Loucy (cell line): ENCODE data around the gene THEM4.

Experiments
- H2AFZ ChIP-seq: fragments of 200-600 bp; sonication (generic); 2 replicates; pipeline ENCODE4 v1.6.0; 2016; ENCODE audit warnings: antibody characterized with exemption, mild to moderate bottlenecking, low read length, moderate library complexity
- H3F3A ChIP-seq: fragments of 200-600 bp; 2 replicates; pipeline ENCODE4 v1.6.0; 2016; ENCODE audit warnings: antibody characterized with exemption, low read depth, mild to moderate bottlenecking
- H3K27me3 ChIP-seq: fragments of 200-600 bp; sonication (generic); 2 replicates; pipeline ENCODE4 v1.6.1; 2014; ENCODE audit warnings: low read length, mild to moderate bottlenecking; ENCODE audit not compliant: insufficient read depth, poor library complexity, severe bottlenecking
- H3K36me3 ChIP-seq: fragments of 200-600 bp; sonication (generic); 2 replicates; pipeline ENCODE4 v1.6.1; 2016; ENCODE audit warnings: low read length; ENCODE audit not compliant: insufficient read depth
- H3K4me1 ChIP-seq: fragments of 200-600 bp; sonication (generic); 2 replicates; pipeline ENCODE4 v1.5.1; 2014; ENCODE audit warnings: low read length, mild to moderate bottlenecking; ENCODE audit not compliant: insufficient read depth, poor library complexity, severe bottlenecking
- H3K4me2 ChIP-seq: fragments of 200-600 bp; sonication (generic); 2 replicates; pipeline ENCODE4 v1.6.0; 2014; ENCODE audit warnings: antibody characterized with exemption, low read length, low read depth, mild to moderate bottlenecking; ENCODE audit not compliant: poor library complexity, severe bottlenecking
- H3K4me3 ChIP-seq: fragments of 200-600 bp; sonication (generic); 2 replicates; pipeline ENCODE4 v1.5.1; 2014; ENCODE audit warnings: low read length, mild to moderate bottlenecking, mixed read lengths; ENCODE audit not compliant: poor library complexity, severe bottlenecking
- H3K79me2 ChIP-seq: fragments of 200-600 bp; sonication (generic); 2 replicates; pipeline ENCODE4 v1.6.1; 2014; ENCODE audit warnings: low read length; ENCODE audit not compliant: insufficient read depth
- H3K9ac ChIP-seq: fragments of 200-600 bp; sonication (generic); 2 replicates; pipeline ENCODE4 v1.6.0; 2014; ENCODE audit warnings: mild to moderate bottlenecking, low read depth, low read length, moderate library complexity; ENCODE audit not compliant: poor library complexity, severe bottlenecking
- H3K9me2 ChIP-seq: fragments of 200-600 bp; sonication (generic); replicated peaks from 2 replicates; pipeline ENCODE4 v1.6.1; 2016; ENCODE audit warnings: low read depth, low read length, mixed read lengths
- H3K9me3 ChIP-seq: fragments of 200-600 bp; sonication (generic); 2 replicates; pipeline ENCODE4 v1.6.1; 2014; ENCODE audit warnings: mild to moderate bottlenecking, antibody characterized with exemption, low read length, low read depth; ENCODE audit not compliant: insufficient read depth
- H4K20me1 ChIP-seq: fragments of 200-600 bp; sonication (generic); 2 replicates; pipeline ENCODE4 v1.6.0; 2014; ENCODE audit warnings: antibody characterized with exemption, low read length, mild to moderate bottlenecking; ENCODE audit not compliant: insufficient read depth, poor library complexity, severe bottlenecking
- EZH2phosphoT487 ChIP-seq: fragments of 200-600 bp; IDR thresholded peaks from 2 replicates; pipeline ENCODE4 v1.6.1; 2018; ENCODE audit warnings: antibody characterized with exemption, mild to moderate bottlenecking, moderate library complexity, borderline replicate concordance
- TF ChIP-seq, protein P1 (sequence below): fragments of 200-600 bp; sonication (generic); conservative IDR thresholded peaks from 2 replicates; pipeline ENCODE4 v1.5.1; 2014; ENCODE audit warnings: mild to moderate bottlenecking, antibody characterized with exemption, low read length

Gene THEM4

DNA sequence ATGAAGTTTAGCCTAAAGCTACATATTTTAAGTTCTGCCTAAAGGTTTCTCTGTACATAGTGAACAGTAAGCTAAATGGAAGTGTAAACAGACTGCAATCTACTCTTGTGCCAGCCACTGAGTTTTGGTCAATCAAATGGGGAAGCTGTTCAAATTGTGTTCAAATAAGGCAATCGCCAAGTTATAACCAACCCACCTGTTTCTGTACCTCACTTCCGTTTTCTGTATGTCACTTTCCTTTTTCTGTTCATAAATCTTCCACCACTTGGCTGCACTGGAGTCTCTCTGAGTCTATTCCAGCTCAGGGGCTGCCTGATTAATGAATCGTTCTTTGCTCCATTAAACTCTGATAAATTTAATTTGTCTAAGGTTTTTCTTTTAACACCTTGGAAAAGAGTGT lies 10.8 kb upstream of the THEM4 start:
- TF ChIP-seq EZH2phosphoT487 = no peak
- TF ChIP-seq, protein P1, sequence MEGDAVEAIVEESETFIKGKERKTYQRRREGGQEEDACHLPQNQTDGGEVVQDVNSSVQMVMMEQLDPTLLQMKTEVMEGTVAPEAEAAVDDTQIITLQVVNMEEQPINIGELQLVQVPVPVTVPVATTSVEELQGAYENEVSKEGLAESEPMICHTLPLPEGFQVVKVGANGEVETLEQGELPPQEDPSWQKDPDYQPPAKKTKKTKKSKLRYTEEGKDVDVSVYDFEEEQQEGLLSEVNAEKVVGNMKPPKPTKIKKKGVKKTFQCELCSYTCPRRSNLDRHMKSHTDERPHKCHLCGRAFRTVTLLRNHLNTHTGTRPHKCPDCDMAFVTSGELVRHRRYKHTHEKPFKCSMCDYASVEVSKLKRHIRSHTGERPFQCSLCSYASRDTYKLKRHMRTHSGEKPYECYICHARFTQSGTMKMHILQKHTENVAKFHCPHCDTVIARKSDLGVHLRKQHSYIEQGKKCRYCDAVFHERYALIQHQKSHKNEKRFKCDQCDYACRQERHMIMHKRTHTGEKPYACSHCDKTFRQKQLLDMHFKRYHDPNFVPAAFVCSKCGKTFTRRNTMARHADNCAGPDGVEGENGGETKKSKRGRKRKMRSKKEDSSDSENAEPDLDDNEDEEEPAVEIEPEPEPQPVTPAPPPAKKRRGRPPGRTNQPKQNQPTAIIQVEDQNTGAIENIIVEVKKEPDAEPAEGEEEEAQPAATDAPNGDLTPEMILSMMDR = no peak
- no peaks in the 10 kb centered on the region for H3K36me3 ChIP-seq
- no peaks in the 10 kb centered on the region for H3K9me2 ChIP-seq
- no peak overlapping the region for H2AFZ ChIP-seq
- no peaks in the 10 kb centered on the region for H3K9me3 ChIP-seq
- H3K79me2 ChIP-seq = no peaks in the 10 kb centered on the region
- no peaks in the 10 kb centered on the region for H4K20me1 ChIP-seq
- no peak overlapping the region for H3K4me2 ChIP-seq
- H3K4me1 ChIP-seq = peaks cover under 1% of the 10 kb centered on the region
- H3K4me3 ChIP-seq = no peak overlapping the region
- no peak overlapping the region for H3K9ac ChIP-seq
- H3F3A ChIP-seq = no peaks in the 10 kb centered on the region
- H3K27me3 ChIP-seq = no peaks in the 10 kb centered on the region

DNA sequence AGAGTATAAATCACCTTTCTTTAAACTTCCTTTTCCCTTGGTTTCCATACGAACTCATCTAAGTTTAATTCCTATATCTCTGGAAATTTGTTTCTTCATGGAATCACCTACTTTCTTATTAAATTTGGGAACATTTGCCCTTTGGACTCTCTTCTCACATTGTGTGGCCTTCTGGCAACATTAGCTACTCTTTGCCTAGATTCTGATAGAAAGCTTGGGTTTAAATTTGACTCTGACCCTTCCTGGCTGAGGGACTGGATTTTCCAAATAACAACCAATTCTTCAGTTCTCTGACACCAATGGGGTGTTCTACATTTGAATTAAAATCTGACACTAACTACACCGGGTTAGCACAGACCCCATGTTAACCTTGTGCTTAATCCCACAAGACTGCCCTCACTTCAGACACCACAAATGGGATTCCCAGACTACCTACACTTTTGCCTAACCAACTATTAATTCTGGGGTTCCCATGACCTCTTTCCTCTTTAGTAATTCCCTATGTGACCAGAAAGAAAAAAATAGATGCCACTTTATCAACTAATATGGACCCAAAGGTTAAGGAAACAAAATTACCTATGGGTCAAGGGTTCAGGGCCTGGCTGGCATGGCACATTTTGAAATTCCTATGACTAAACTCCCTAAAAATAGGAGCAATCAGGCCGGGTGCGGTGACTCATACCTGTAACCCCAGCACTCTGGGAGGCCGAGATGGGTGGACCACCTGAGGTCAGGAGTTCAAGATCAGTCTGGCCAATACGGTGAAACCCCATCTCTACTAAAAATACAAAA lies 9.7 kb upstream of the THEM4 start:
- no peaks in the 10 kb centered on the region for H3F3A ChIP-seq
- H3K4me2 ChIP-seq = no peak overlapping the region
- H3K4me3 ChIP-seq = no peak overlapping the region
- no peaks in the 10 kb centered on the region for H3K27me3 ChIP-seq
- H3K36me3 ChIP-seq = no peaks in the 10 kb centered on the region
- H3K4me1 ChIP-seq = no peaks in the 10 kb centered on the region
- H3K9me3 ChIP-seq = no peaks in the 10 kb centered on the region
- H2AFZ ChIP-seq = no peak overlapping the region
- H4K20me1 ChIP-seq = no peaks in the 10 kb centered on the region
- no peaks in the 10 kb centered on the region for H3K79me2 ChIP-seq
- H3K9me2 ChIP-seq = no peaks in the 10 kb centered on the region
- no peak overlapping the region for H3K9ac ChIP-seq
- no peak for TF ChIP-seq EZH2phosphoT487
- TF ChIP-seq, protein P1 = no peak

DNA sequence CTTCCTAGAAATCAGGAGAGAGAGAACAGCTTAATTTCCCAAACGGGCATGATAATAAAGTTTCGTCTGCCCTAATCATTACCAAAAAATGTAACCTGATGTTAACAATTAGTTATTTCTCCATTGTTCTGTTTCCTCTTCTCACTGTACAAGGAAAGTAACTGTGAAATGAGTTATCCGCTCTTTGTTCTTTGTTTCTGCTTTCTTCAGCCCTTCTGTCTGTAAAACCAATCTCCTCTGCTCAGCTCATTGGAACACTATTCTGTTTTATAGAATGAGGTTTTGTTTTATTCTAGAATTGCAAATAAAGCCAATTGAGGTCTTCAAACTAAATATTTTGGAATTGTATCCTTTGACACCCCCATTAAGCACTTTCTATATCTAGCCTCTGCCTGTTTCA lies 8.8 kb upstream of the THEM4 start:
- no peak overlapping the region for H3K4me3 ChIP-seq
- H3K4me1 ChIP-seq = no peaks in the 10 kb centered on the region
- H2AFZ ChIP-seq = no peak overlapping the region
- H3K27me3 ChIP-seq = no peaks in the 10 kb centered on the region
- H3K4me2 ChIP-seq = no peak overlapping the region
- H3K9me3 ChIP-seq = no peaks in the 10 kb centered on the region
- H3K9ac ChIP-seq = no peak overlapping the region
- H3F3A ChIP-seq = no peaks in the 10 kb centered on the region
- no peaks in the 10 kb centered on the region for H3K9me2 ChIP-seq
- no peak for TF ChIP-seq EZH2phosphoT487
- TF ChIP-seq, protein P1 = no peak
- no peaks in the 10 kb centered on the region for H3K36me3 ChIP-seq
- no peaks in the 10 kb centered on the region for H3K79me2 ChIP-seq
- no peaks in the 10 kb centered on the region for H4K20me1 ChIP-seq
